Activated CD4-positive, alpha-beta T cell treated with anti-CD3 and anti-CD28 coated beads, Interleukin-2, Interleukin-4, amounts not matched to agents 100 ng/mL and 50 ng/mL, durations not matched to agents 16 hours and 8 hours (primary cell): ENCODE data around the gene DHRSX.
"Not testable (repeated sequence)": the region's sequence is repeated elsewhere in the genome, so short reads cannot be mapped to it uniquely, and the experiment has no call there.

Source experiments
- DNase-seq: peaks from one replicate; pipeline ENCODE4 v3.0.0-alpha.2; 2020; ENCODE audit warnings: low spot score

The DHRSX gene

DNA sequence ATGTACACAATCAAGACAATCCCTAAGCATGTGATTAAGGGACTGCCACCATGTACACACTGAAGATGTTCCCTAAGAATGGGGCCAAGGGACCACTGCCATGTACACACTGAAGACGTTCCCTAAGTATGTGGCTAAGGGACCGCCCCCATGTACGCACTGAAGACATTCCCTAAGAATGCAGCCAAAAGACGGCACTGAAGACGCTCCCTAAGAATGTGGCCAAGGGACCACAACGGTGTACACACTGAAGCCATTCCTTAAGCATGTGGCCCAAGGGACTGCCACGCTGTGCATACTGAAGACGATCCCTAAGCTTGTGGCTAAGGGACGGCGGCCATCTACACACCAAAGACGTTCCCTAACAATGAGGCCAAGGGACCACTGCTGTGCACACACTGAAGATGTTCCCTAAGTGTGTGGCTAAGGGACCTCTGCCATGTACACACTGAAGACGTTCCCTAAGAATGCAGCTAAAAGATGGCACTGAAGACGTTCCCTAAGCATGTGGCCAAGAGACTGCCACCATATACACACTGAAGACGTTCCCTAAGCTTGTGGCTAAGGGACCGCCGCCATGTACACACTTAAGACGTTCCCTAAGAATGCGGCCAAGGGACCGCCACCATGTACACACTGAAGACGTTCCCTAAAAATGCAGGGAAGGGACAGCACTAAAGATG lies 26.4 kb downstream of the DHRSX start:
- DNase-seq, result no peak

GRCh38 chrX:2473064-2473463 lies 27.7 kb downstream of the DHRSX start:
- DNase-seq, result not testable (repeated sequence)

DNA sequence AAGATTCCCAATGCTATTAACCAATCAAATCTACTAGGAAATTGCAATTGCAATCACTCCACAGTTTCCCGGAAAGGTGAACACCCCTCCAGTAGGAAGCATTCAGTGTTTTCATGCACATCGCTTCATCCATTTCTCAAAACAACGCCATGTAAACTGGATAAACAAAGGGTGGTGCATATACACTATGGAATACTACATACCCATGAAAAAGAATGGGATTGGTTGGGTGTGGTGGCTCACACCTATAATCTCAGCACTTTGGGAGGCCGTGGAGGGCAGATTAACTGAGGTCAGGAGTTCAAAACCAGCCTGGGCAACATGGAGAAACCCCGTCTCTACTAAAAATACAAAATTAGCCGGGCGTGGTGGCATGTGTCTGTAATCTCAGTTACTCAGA lies 29.1 kb downstream of the DHRSX start:
- DNase-seq, result no peak

GRCh38 chrX:2471126-2471525 lies 29.6 kb downstream of the DHRSX start:
- DNase-seq, result not testable (repeated sequence)

DNA sequence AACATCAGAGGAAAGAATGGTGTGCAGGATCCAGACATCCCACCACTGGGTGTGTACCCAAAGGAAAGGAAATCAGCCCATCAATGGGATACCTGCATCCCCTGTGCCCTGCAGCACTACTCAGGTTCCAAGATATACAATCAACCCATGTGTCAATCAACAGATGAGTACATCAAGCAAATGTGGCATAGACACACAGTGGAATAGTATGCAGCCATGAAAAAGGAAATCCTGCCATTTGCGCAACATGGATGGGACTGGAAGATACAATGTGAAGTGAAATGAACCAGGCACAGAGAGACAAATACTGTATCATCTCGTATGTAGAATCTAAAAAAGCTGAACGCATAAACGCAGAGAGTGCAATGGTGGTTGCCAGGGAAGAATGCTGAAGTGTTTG lies 30.9 kb downstream of the DHRSX start:
- not testable (repeated sequence) for DNase-seq

- no peak for DNase-seq
Observed at GRCh38 chrX:2469196-2469685, 31.5 kb downstream of the DHRSX start.

- no peak for DNase-seq
Observed at GRCh38 chrX:2468261-2469195, 32.2 kb downstream of the DHRSX start.

GRCh38 chrX:2466876-2467656 lies 33.7 kb downstream of the DHRSX start:
- DNase-seq, result no peak

- DNase-seq, result no peak
Observed at GRCh38 chrX:2464677-2465166, 36.1 kb downstream of the DHRSX start.

GRCh38 chrX:2463973-2464676 lies 36.7 kb downstream of the DHRSX start:
- no peak for DNase-seq

DNA sequence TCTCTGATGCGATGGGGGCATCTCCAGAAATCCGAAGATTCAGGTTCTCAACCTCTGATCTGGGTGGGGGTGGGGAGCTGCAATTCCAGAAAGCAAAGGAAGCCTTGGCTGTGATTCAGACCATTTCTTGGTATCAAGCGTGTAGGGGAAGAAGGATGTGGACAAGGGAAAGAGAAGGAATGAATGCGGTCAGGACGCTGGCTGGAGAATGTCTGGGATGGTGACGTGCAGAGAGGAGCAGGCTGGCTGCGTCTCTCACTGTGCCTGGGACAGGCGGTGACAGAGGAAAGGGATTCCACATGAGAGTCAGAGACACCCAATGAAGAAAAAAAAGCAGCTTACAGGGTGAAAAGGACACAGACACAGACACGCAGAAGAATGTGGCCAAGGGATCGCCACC lies 37.3 kb downstream of the DHRSX start:
- DNase-seq, result not testable (repeated sequence)

DNA sequence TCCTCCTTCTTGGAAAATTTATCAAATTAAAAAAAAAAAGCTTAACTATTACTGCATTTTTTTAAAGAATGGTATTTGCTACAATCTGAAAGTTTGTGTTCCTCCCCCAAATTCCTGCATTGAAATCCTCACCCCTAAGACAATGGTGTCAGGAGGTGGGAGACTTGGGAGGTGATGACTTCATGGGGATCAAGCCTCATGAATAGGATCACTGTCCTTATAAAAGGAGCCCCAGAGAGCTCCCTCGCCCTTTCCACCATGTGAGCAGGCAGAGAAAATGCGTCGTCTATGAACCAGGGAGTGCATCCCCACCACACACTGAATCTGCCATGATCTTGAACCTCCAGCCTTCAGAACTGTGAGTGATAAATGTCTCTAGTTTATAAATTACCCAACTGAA lies 38.0 kb downstream of the DHRSX start:
- no peak for DNase-seq

GRCh38 chrX:2462074-2462473 lies 38.7 kb downstream of the DHRSX start:
- DNase-seq, result no peak

DNA sequence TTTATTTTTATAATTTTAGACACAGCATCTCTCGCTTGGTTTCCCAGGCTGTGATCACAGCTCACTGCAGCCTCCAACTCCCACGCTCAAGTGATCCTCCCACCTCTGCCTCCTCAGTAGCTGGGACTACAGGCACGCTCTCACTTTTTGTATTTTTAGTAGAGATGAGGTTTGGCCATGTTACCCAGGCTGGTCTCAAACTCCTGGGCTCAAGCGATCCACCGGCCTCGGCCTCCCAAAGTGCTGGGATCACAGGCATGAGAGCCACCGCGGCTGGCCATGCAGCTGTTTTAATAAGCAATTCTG lies 39.1 kb downstream of the DHRSX start:
- DNase-seq, result no peak

GRCh38 chrX:2460821-2461710 lies 39.7 kb downstream of the DHRSX start:
- DNase-seq, result not testable (repeated sequence)

DNA sequence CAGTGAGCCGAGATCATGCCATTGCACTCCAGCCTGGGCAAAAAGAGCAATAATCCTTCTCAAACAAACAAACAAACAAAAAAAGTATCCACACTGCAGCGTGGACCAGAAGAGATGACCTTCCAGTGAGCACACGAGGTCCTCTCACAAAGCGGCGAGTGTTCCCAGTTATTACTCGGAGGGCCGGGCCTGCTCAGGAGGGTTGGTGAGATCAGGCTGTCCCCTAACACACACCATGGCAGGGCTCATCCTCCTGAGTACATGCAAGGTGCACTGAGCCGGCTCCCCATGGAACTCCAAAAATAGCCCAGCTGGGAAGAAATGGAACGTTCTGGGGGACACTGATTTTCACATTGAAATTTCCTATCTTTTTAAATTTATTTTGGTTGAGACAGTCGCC lies 40.7 kb downstream of the DHRSX start:
- DNase-seq, result not testable (repeated sequence)

GRCh38 chrX:2458309-2458708 lies 42.5 kb downstream of the DHRSX start:
- no peak for DNase-seq

GRCh38 chrX:2457289-2458133 lies 43.3 kb downstream of the DHRSX start:
- no peak for DNase-seq

GRCh38 chrX:2456091-2456490 lies 44.7 kb downstream of the DHRSX start:
- DNase-seq, result not testable (repeated sequence)

DNA sequence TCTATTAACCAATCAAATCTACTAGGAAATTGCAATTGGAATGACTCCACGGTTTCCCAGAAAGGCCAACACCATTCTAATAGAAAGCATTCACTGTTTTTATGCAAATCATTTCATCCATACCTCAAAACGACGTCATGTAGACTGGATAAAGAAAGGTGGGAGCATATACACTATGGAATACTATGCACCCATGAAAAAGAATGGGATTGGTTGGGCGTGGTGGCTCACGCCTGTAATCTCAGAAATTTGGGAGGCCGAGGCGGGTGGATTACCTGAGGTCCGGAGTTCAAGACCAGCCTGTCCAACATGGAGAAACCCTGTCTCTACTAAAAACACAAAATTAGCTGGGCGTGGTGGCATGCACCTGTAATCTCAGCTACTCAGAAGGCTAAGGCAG lies 46.2 kb downstream of the DHRSX start:
- DNase-seq, result not testable (repeated sequence)
